H9 (cell line): ENCODE data around the gene GDI1. TPM values are rescaled to one million over a fixed set of nuclear protein-coding genes. Genes with fewer than 3 reads are reported as not detected.

Source experiments
- DNase-seq: peaks from one replicate; pipeline ENCODE4 v3.0.0-alpha.2; 2017
- H2AFZ ChIP-seq: one replicate; pipeline ENCODE4 v1.6.1; 2013; ENCODE audit warnings: mild to moderate bottlenecking, low read length, control low read depth, moderate library complexity
- H2AK5ac ChIP-seq: 2 replicates; pipeline ENCODE4 v1.6.1; 2013; ENCODE audit warnings: low read length, control low read depth, mixed read lengths; ENCODE audit not compliant: insufficient read length
- H2BK120ac ChIP-seq: one replicate; pipeline ENCODE4 v1.6.1; 2013; ENCODE audit warnings: low read depth, mild to moderate bottlenecking, low read length, control low read depth, inconsistent platforms; ENCODE audit not compliant: poor library complexity, severe bottlenecking
- H2BK12ac ChIP-seq: 2 replicates; pipeline ENCODE4 v1.6.1; 2013; ENCODE audit warnings: low read length, control low read depth, mixed read lengths, low read depth; ENCODE audit not compliant: insufficient read length
- H2BK15ac ChIP-seq: 2 replicates; pipeline ENCODE4 v1.6.1; 2013; ENCODE audit warnings: low read depth, low read length, control low read depth
- H2BK20ac ChIP-seq: one replicate; pipeline ENCODE4 v1.6.1; 2013; ENCODE audit warnings: low read depth, mild to moderate bottlenecking, low read length, control low read depth, inconsistent platforms; ENCODE audit not compliant: poor library complexity, severe bottlenecking
- H2BK5ac ChIP-seq: 2 replicates; pipeline ENCODE4 v1.6.1; 2013; ENCODE audit warnings: low read length, control low read depth, mixed read lengths; ENCODE audit not compliant: insufficient read length
- H3K14ac ChIP-seq: 2 replicates; pipeline ENCODE4 v1.6.1; 2013; ENCODE audit warnings: low read length, control low read depth; ENCODE audit not compliant: insufficient read depth
- H3K18ac ChIP-seq: 2 replicates; pipeline ENCODE4 v1.6.1; 2013; ENCODE audit warnings: low read depth, mild to moderate bottlenecking, mixed read lengths, low read length, control low read depth; ENCODE audit not compliant: insufficient read length
- H3K23ac ChIP-seq: 2 replicates; pipeline ENCODE4 v1.6.1; 2013; ENCODE audit warnings: low read length, control low read depth, mixed read lengths, low read depth; ENCODE audit not compliant: insufficient read length
- H3K23me2 ChIP-seq: 2 replicates; pipeline ENCODE4 v1.6.1; 2013; ENCODE audit warnings: low read depth, mild to moderate bottlenecking, mixed read lengths, low read length, control low read depth; ENCODE audit not compliant: insufficient read length, poor library complexity, severe bottlenecking
- H3K27ac ChIP-seq: 2 replicates; pipeline ENCODE4 v1.5.1; 2013; ENCODE audit warnings: low read length, control low read depth, mixed read lengths, low read depth; ENCODE audit not compliant: insufficient read length
- H3K27me3 ChIP-seq: 2 replicates; pipeline ENCODE4 v1.6.1; 2013; ENCODE audit warnings: low read length, control low read depth, inconsistent platforms; ENCODE audit not compliant: insufficient read depth
- H3K4ac ChIP-seq: 2 replicates; pipeline ENCODE4 v1.6.1; 2013; ENCODE audit warnings: low read depth, mild to moderate bottlenecking, control low read depth, inconsistent platforms, low read length, moderate library complexity
- H3K4me1 ChIP-seq: 2 replicates; pipeline ENCODE4 v1.6.1; 2013; ENCODE audit warnings: low read length, control low read depth, inconsistent platforms; ENCODE audit not compliant: insufficient read depth
- H3K4me2 ChIP-seq: 2 replicates; pipeline ENCODE4 v1.6.1; 2013; ENCODE audit warnings: low read length, control low read depth, mixed read lengths; ENCODE audit not compliant: insufficient read length, insufficient read depth
- H3K56ac ChIP-seq: 2 replicates; pipeline ENCODE4 v1.6.1; 2013; ENCODE audit warnings: low read depth, mild to moderate bottlenecking, mixed read lengths, low read length, control low read depth; ENCODE audit not compliant: insufficient read length
- H3K79me1 ChIP-seq: 2 replicates; pipeline ENCODE4 v1.6.1; 2013; ENCODE audit warnings: low read depth, mild to moderate bottlenecking, moderate library complexity, low read length, control low read depth, inconsistent platforms; ENCODE audit not compliant: insufficient read depth, poor library complexity, severe bottlenecking
- H3K79me2 ChIP-seq: 2 replicates; pipeline ENCODE4 v1.6.1; 2013; ENCODE audit warnings: low read length, control low read depth, inconsistent platforms; ENCODE audit not compliant: insufficient read depth
- H3K9ac ChIP-seq: 2 replicates; pipeline ENCODE4 v1.6.1; 2013; ENCODE audit warnings: low read length, control low read depth, mixed read lengths; ENCODE audit not compliant: insufficient read length; ENCODE audit errors: extremely low read depth
- H3K9me3 ChIP-seq: one replicate; pipeline ENCODE4 v1.6.1; 2013; ENCODE audit warnings: low read depth, low read length, inconsistent platforms; ENCODE audit not compliant: control insufficient read depth
- H3T11ph ChIP-seq: one replicate; pipeline ENCODE4 v1.6.1; 2013; ENCODE audit warnings: mild to moderate bottlenecking, low read length, control low read depth, inconsistent platforms
- H4K20me1 ChIP-seq: one replicate; pipeline ENCODE4 v1.6.1; 2013; ENCODE audit not compliant: control insufficient read depth, insufficient read length, insufficient read depth
- H4K5ac ChIP-seq: 2 replicates; pipeline ENCODE4 v1.6.1; 2013; ENCODE audit warnings: low read depth, mild to moderate bottlenecking, mixed read lengths, low read length, control low read depth; ENCODE audit not compliant: insufficient read length
- H4K8ac ChIP-seq: replicated peaks from 2 replicates; pipeline ENCODE4 v1.6.1; 2013; ENCODE audit warnings: low read length, control low read depth, mixed read lengths, low read depth; ENCODE audit not compliant: insufficient read length
- H4K91ac ChIP-seq: 2 replicates; pipeline ENCODE4 v1.6.1; 2013; ENCODE audit warnings: low read depth, mild to moderate bottlenecking, moderate library complexity, mixed read lengths, low read length, control low read depth; ENCODE audit not compliant: insufficient read length
- H3K27ac Mint-ChIP-seq, 3 experiments: 2 replicates in 2 of 3; 3 replicates in 1 of 3; pipeline ENCODE4 v1.8.0; 2020 to 2021; ENCODE audit warnings: mixed read lengths in 3 of 3, mild to moderate bottlenecking in 1 of 3, moderate library complexity in 1 of 3
- H3K27me3 Mint-ChIP-seq: 2 replicates; pipeline ENCODE4 v1.8.0; 2021; ENCODE audit warnings: low read depth, mild to moderate bottlenecking, moderate library complexity, mixed read lengths
- H3K36me3 Mint-ChIP-seq, 3 experiments: 2 replicates in 2 of 3; 3 replicates in 1 of 3; pipeline ENCODE4 v1.8.0; 2020 to 2021; ENCODE audit warnings: low read depth in 3 of 3, mixed read lengths in 3 of 3; ENCODE audit not compliant: insufficient read depth in 1 of 3
- H3K4me1 Mint-ChIP-seq, 2 experiments: 2 replicates each; pipeline ENCODE4 v1.8.0; 2020; ENCODE audit warnings: mixed read lengths in 2 of 2
- H3K4me3 Mint-ChIP-seq, 2 experiments: 2 replicates in 1 of 2; 3 replicates in 1 of 2; pipeline ENCODE4 v1.8.0; 2020 to 2021; ENCODE audit warnings: mild to moderate bottlenecking in 2 of 2, mixed read lengths in 2 of 2, moderate library complexity in 1 of 2
- H3K9me3 Mint-ChIP-seq, 2 experiments: 2 replicates in 1 of 2; 3 replicates in 1 of 2; pipeline ENCODE4 v1.8.0; 2020; ENCODE audit warnings: mild to moderate bottlenecking in 2 of 2, mixed read lengths in 2 of 2, moderate library complexity in 1 of 2
- WGBS: extraction: QIAGEN DNeasy Blood & Tissue Kit; methylation state at CpG from one replicate; pipeline ENCODE4 v1.1.7; 2013; ENCODE audit warnings: missing lambda C conversion rate, low lambda C conversion rate, mixed read lengths; ENCODE audit not compliant: insufficient read length; ENCODE audit errors: extremely low coverage; 5-methylcytosine and 5-hydroxymethylcytosine counted together
- total RNA-seq: library from RNA; stranded (reverse); gene quantifications from 2 replicates; pipeline ENCODE4 v1.2.1, GENCODE V29; 2021
- TF ChIP-seq, protein P1 (sequence below): fragments of 200-600 bp; sonication (generic); conservative IDR thresholded peaks from 3 replicates; pipeline ENCODE4 v1.8.0; 2021; ENCODE audit warnings: antibody characterized with exemption, mild to moderate bottlenecking

GDI1 gene
- total RNA-seq, 1 experiment from 2014 or later: 111 TPM

DNA sequence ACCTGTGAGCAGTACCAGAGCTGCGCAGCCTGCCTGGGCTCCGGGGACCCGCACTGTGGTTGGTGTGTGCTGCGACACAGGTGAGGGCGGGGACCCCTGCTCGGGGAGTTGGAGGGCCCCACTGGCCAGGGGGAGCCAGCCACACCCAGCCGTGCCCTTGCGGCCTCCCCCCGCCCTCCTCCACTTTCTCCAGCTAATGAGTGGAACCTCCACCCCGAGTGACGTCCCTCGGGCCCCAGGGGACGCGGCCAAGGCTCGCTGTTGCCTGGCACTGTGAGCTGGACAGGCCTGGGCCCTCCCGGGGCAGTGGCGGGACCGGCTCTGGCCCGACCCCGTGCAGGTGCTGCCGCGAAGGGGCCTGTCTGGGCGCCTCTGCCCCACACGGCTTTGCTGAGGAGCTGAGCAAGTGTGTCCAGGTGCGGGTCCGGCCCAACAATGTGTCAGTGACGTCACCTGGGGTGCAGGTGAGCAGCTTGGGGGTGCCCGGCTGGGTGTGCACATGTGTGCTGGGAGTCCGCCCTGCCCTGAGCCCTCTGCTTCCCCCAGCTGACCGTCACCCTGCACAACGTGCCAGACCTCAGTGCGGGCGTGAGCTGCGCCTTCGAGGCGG is 26.8 kb downstream of the GDI1 start:
- Histone ChIP-seq H2BK20ac (no peak overlapping the region), H3K23ac (no peak overlapping the region), H2AFZ (no peak overlapping the region), H2AK5ac (no peak overlapping the region), H4K20me1 (no peaks in the 10 kb centered on the region), H3K27me3 (no peaks in the 10 kb centered on the region; the same call in 1 of the 2 replicates), H3K23me2 (peaks cover 4% of the 10 kb centered on the region), H2BK12ac (no peak overlapping the region), H4K5ac (no peak overlapping the region), H3K27ac (no peak overlapping the region), H3K18ac (no peak overlapping the region), H3K9me3 (peaks cover 24% of the 10 kb centered on the region), H3K4me2 (no peak overlapping the region), H3T11ph (no peak overlapping the region), H2BK5ac (no peak overlapping the region), H4K91ac (no peak overlapping the region), H3K4me1 (no peaks in the 10 kb centered on the region), H2BK15ac (no peak overlapping the region), H3K9ac (no peak overlapping the region), H3K56ac (no peak overlapping the region), H4K8ac (no peak overlapping the region), H3K4ac (no peak overlapping the region), H3K14ac (no peak overlapping the region), H3K79me2 (no peaks in the 10 kb centered on the region), H3K79me1 (no peaks in the 10 kb centered on the region), H2BK120ac (no peak overlapping the region)
- 0 out of 4 replicates have a peak, but pooled peaks cover 0 to 4% of the 10 kb centered on the region in 2 experiments for H3K4me1 Mint-ChIP-seq
- peaks cover 17 to 45% (median 34%) of the 10 kb centered on the region in 3 experiments; a peak in 6 of 7 replicates for H3K36me3 Mint-ChIP-seq
- no peak overlapping the region for H3K4me3 Mint-ChIP-seq
- peaks cover 51 to 85% of the 10 kb centered on the region in 2 experiments for H3K9me3 Mint-ChIP-seq
- H3K27me3 Mint-ChIP-seq: no peaks in the 10 kb centered on the region; the same call in 1 of the 2 replicates
- no peak for DNase-seq
- H3K27ac Mint-ChIP-seq: no peak overlapping the region
- no CpG with 5 or more reads among the region's 36 CpGs for WGBS
- TF ChIP-seq, protein P1, sequence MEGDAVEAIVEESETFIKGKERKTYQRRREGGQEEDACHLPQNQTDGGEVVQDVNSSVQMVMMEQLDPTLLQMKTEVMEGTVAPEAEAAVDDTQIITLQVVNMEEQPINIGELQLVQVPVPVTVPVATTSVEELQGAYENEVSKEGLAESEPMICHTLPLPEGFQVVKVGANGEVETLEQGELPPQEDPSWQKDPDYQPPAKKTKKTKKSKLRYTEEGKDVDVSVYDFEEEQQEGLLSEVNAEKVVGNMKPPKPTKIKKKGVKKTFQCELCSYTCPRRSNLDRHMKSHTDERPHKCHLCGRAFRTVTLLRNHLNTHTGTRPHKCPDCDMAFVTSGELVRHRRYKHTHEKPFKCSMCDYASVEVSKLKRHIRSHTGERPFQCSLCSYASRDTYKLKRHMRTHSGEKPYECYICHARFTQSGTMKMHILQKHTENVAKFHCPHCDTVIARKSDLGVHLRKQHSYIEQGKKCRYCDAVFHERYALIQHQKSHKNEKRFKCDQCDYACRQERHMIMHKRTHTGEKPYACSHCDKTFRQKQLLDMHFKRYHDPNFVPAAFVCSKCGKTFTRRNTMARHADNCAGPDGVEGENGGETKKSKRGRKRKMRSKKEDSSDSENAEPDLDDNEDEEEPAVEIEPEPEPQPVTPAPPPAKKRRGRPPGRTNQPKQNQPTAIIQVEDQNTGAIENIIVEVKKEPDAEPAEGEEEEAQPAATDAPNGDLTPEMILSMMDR: no peak
